Right lobe of liver (tissue), 6 donors: Measurements from ENCODE around the gene EEFSEC. TPM values are rescaled to one million over a fixed set of nuclear protein-coding genes. Genes with fewer than 3 reads are reported as not detected.

ENCODE experiments used
- ATAC-seq, 4 donors: fragments of 200-7000 bp; cut with Tn5 transposase; one replicate each; pipeline ENCODE4 v1.9.1; 2020; ENCODE audit warnings: mild to moderate bottlenecking in 4 of 4, moderate library complexity in 4 of 4
- DNase-seq, 3 donors: peaks; one replicate each; pipeline ENCODE4 v3.0.0-alpha.2; 2020
- H3K27ac ChIP-seq, 3 donors: fragments of 200-600 bp; one replicate each; pipeline ENCODE4 v1.8.0; 2022
- H3K27me3 ChIP-seq, 2 donors: fragments of 200-600 bp; one replicate each; pipeline ENCODE4 v1.8.0; 2022
- H3K36me3 ChIP-seq, 4 donors: fragments of 200-600 bp; sonication (generic) in 1 of 4; one replicate each; pipeline versions ENCODE4 v1.5.1 to v1.8.0; 2017 to 2022; ENCODE audit warnings: control low read depth in 1 of 4
- H3K4me1 ChIP-seq, 4 donors: fragments of 200-600 bp; sonication (generic) in 1 of 4; one replicate each; pipeline versions ENCODE4 v1.5.1 to v1.8.0; 2017 to 2022; ENCODE audit warnings: control low read depth in 1 of 4
- H3K4me3 ChIP-seq, 3 donors: fragments of 200-600 bp; one replicate each; pipeline ENCODE4 v1.8.0; 2022
- H3K9me3 ChIP-seq, 4 donors: fragments of 200-600 bp; sonication (generic) in 1 of 4; one replicate each; pipeline versions ENCODE4 v1.5.1 to v1.8.0; 2017 to 2022; ENCODE audit warnings: control low read depth in 1 of 4
- POLR2A ChIP-seq: fragments of 450-650 bp; IDR thresholded peaks from one replicate; pipeline ENCODE4 v1.6.1; 2017; ENCODE audit warnings: antibody characterized with exemption, mild to moderate bottlenecking
- WGBS: methylation state at CpG from one replicate; pipeline ENCODE4 v1.1.6; 2018; ENCODE audit warnings: low coverage, low lambda C conversion rate; ENCODE audit not compliant: insufficient coverage; ENCODE audit errors: missing lambda C conversion rate; 5-methylcytosine and 5-hydroxymethylcytosine counted together
- intact Hi-C, 2 donors: fragments of 100-400 bp; cut with DNase I; formaldehyde crosslinking; loops; one replicate each; pipeline versions ENCODE4 v1.11.2 to v1.14.1; 2022
- total RNA-seq, 6 experiments: library from RNA; depleted of rRNA in 2 of 6; stranded (reverse); fragments of >200 nt in 2 of 6; fragmentation: NEBNext Ultra II Directional in 3 of 6; extraction: Animal tissue kit (Norgen Biotek cat#: 25700) in 3 of 6; gene quantifications; one replicate each; pipeline versions ENCODE4 v1.1.0 to v1.2.4, GENCODE V29; 2016 to 2023
- TF ChIP-seq, protein P1 (sequence below), 4 donors: fragments of 200-600 bp in 3 of 4; fragments of 450-650 bp in 1 of 4; IDR thresholded peaks; one replicate each; pipeline versions ENCODE4 v1.5.1 to v1.8.0; 2016 to 2022; ENCODE audit warnings: antibody characterized with exemption in 4 of 4, mild to moderate bottlenecking in 2 of 4
- donor health status: DM: no; HTN: yes; CAD: no.
- donor health status: DM: no; HTN: no; CAD: no.
- donor health status: DM: no; HTN: no; CAD: no.
- donor health status: DM: no; HTN: yes; CAD: no.
- donor health status: DM: no; HTN: yes; CAD: no.

EEFSEC gene
- total RNA-seq, 6 experiments from 2014 or later: 10.1 to 24.0 (median 13.4) TPM

- no peaks in the 10 kb centered on the region for H3K9me3 ChIP-seq
- no peak overlapping the region for H3K27ac ChIP-seq
- H3K4me3 ChIP-seq: no peak overlapping the region
- no peaks in the 10 kb centered on the region for H3K36me3 ChIP-seq
- H3K27me3 ChIP-seq: peaks cover 0 to 4% of the 10 kb centered on the region in 2 donors
- intact Hi-C loops: no loop called here
- ATAC-seq (no peak), DNase-seq (no peak)
- peaks cover 0 to 7% (median 0%) of the 10 kb centered on the region in 4 donors for H3K4me1 ChIP-seq
- no peak for TF ChIP-seq POLR2A
- TF ChIP-seq, protein P1, sequence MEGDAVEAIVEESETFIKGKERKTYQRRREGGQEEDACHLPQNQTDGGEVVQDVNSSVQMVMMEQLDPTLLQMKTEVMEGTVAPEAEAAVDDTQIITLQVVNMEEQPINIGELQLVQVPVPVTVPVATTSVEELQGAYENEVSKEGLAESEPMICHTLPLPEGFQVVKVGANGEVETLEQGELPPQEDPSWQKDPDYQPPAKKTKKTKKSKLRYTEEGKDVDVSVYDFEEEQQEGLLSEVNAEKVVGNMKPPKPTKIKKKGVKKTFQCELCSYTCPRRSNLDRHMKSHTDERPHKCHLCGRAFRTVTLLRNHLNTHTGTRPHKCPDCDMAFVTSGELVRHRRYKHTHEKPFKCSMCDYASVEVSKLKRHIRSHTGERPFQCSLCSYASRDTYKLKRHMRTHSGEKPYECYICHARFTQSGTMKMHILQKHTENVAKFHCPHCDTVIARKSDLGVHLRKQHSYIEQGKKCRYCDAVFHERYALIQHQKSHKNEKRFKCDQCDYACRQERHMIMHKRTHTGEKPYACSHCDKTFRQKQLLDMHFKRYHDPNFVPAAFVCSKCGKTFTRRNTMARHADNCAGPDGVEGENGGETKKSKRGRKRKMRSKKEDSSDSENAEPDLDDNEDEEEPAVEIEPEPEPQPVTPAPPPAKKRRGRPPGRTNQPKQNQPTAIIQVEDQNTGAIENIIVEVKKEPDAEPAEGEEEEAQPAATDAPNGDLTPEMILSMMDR (IDR thresholded peaks at IDR 0.05): no peak
- 60% methylated on average over 7 of the region's 13 CpGs for WGBS
Observed at GRCh38 chr3:128431803-128432300, 278.6 kb downstream of the EEFSEC start.

GRCh38 chr3:128432301-128432970 is 279.2 kb downstream of the EEFSEC start:
- peak in 3 of 4 donors; percentile 20 to 26 (median 25) for ATAC-seq
- H3K27me3 ChIP-seq: peaks cover 0 to 4% of the 10 kb centered on the region in 2 donors
- TF ChIP-seq, protein P1 (IDR thresholded peaks at IDR 0.05): no peak
- no peak for TF ChIP-seq POLR2A
- H3K36me3 ChIP-seq: no peaks in the 10 kb centered on the region
- H3K27ac ChIP-seq: no peak overlapping the region
- no peak for DNase-seq
- intact Hi-C loops: no loop called here
- 7% methylated on average over 10 of the region's 43 CpGs for WGBS
- H3K4me1 ChIP-seq: peaks cover 0 to 7% (median 0%) of the 10 kb centered on the region in 4 donors
- H3K4me3 ChIP-seq: peak overlapping the region in 1 of 3 donors; percentile 19
- H3K9me3 ChIP-seq: no peaks in the 10 kb centered on the region

DNA sequence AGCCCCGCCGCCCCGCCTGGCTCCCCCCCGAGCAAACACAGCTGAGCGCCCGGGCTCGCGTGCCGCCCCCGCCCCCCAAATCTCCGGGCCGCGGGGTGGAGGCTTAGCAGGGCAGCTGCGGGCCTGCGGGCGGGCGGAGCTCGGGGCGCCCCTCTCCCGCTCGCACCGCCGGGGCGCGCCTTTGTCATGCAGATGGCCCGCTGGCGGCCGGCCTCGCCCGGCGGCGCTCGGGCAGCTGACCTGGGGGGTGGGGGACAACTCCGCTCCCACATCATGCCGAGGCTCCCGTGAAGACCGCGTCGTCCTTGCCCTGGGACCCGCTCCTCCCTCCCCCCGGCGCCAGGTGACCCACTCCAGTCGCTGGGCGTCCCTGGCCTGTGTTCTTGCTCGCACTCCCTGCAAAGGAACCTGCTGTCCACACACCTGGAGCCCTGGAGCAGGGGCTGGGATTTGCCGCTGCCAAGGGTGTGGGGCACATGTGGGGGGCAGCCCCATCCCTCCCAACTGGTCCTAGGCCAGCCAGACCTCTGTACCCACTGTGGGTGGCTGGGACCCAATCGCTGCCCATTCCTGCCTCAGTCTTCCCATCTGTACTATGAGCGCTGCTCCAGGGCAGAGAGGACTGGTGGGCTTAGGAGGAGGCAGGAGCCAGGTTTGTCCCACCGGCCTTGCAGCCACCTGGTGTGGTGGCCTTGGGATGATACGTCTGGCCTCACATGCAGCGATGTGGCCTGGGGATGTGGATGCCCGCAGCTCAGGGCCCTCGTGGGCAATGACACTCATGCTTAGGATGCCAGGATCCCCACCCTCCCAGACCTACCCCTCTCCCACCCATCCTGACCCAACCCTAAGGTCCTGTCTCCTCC is 279.9 kb downstream of the EEFSEC start:
- no CpG with 5 or more reads among the region's 53 CpGs for WGBS
- no peak for DNase-seq
- Histone ChIP-seq H3K4me3 (peak overlapping the region in 1 of 3 donors; percentile 19), H3K36me3 (no peaks in the 10 kb centered on the region), H3K4me1 (peaks cover 0 to 7% (median 0%) of the 10 kb centered on the region in 4 donors), H3K27ac (no peak overlapping the region), H3K27me3 (peaks cover 0 to 4% of the 10 kb centered on the region in 2 donors), H3K9me3 (no peaks in the 10 kb centered on the region)
- intact Hi-C loops: no loop called here
- no peak for TF ChIP-seq POLR2A
- TF ChIP-seq, protein P1 (IDR thresholded peaks at IDR 0.05): no peak
- ATAC-seq: no peak

GRCh38 chr3:128433837-128434165 is 280.5 kb downstream of the EEFSEC start:
- ATAC-seq: no peak
- no peaks in the 10 kb centered on the region for H3K9me3 ChIP-seq
- no peaks in the 10 kb centered on the region for H3K36me3 ChIP-seq
- H3K27ac ChIP-seq: no peak overlapping the region
- no peak for DNase-seq
- WGBS: 60% methylated on average over 1 of the region's 2 CpGs
- H3K4me1 ChIP-seq: peaks cover 0 to 7% (median 0%) of the 10 kb centered on the region in 4 donors
- TF ChIP-seq, protein P1 (IDR thresholded peaks at IDR 0.05): no peak
- TF ChIP-seq POLR2A: no peak
- peaks cover 0 to 4% of the 10 kb centered on the region in 2 donors for H3K27me3 ChIP-seq
- intact Hi-C loops: no loop called here
- H3K4me3 ChIP-seq: no peak overlapping the region
